ENCODE data around the gene NTSR2.

GRCh38 chr2:11663427-11663826, 6.6 kb downstream of the NTSR2 start:
- TF ChIP-seq POLR2A (IDR thresholded peaks at IDR 0.05; ENCODE audit: low read depth, low read length) (no peak), TAF1 (IDR thresholded peaks at IDR 0.05; ENCODE audit: borderline replicate concordance, low read depth, low read length) (no peak), POLR2AphosphoS5 (IDR thresholded peaks at IDR 0.05; ENCODE audit: low read depth, low read length) (no peak)
